Measurements from ENCODE around the gene ECE2.

DNA sequence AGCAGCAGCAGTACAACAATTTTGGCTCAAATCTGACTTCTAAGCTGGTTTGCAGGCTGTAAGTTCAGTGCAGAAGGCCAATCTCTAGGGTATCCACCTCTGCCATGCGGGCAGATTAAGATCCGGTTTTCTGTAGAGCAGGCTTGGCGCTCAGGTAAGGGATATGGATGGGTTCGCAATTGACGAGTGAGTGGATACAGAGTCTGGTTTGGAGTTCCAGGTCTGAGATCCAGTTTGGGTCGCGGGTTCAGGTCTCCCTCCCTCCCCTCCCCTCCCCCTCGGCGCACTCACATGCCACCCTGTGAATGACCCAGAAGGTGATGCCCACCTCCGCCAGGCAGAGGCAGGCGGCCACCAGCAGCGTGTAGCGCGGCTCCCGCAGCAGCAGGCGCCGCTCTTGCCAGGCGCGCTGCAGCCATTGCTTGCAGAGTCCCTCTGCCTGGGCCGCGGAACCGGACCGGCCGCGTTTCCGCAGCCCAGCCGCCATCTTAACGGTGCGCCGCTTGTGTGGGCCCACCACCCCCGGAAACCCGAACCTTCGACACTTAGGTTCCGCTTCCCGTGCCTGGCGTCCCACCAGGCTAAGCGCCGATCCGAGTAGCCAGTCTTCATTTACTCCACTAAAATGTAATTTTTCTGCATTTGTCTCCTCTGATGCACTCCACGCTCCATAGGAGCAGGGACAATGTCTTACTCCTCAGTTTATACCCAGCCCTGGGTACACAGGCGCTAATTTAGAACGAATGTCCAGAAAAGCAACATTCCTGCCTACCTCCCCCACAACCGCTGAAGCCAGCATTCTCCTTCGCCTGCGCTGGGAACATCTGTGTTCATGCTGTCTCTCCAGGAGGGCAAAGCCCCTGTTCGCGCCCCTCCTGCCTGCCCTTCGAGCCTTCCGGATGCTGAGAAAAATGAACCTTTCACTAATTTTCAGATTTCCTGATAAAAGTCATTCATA is 27.1 kb upstream of the ECE2 start, which contains the start of gene ALG3:
- TF ChIP-seq, protein P1, sequence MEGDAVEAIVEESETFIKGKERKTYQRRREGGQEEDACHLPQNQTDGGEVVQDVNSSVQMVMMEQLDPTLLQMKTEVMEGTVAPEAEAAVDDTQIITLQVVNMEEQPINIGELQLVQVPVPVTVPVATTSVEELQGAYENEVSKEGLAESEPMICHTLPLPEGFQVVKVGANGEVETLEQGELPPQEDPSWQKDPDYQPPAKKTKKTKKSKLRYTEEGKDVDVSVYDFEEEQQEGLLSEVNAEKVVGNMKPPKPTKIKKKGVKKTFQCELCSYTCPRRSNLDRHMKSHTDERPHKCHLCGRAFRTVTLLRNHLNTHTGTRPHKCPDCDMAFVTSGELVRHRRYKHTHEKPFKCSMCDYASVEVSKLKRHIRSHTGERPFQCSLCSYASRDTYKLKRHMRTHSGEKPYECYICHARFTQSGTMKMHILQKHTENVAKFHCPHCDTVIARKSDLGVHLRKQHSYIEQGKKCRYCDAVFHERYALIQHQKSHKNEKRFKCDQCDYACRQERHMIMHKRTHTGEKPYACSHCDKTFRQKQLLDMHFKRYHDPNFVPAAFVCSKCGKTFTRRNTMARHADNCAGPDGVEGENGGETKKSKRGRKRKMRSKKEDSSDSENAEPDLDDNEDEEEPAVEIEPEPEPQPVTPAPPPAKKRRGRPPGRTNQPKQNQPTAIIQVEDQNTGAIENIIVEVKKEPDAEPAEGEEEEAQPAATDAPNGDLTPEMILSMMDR (IDR thresholded peaks at IDR 0.05 in 8 of 11, conservative IDR thresholded peaks at IDR 0.05 in 3 of 11): peak in 1 of 11 experiments; percentile 5
- TF ChIP-seq POLR2A (IDR thresholded peaks at IDR 0.05): peak in 2 of 3 donors; percentile 50 to 73
- peak; percentile 88 to 92 (median 89) for TF ChIP-seq POLR2AphosphoS5 (IDR thresholded peaks at IDR 0.05)
